ENCODE results near the gene AASDH. TPM values are rescaled to one million over a fixed set of nuclear protein-coding genes. Genes with fewer than 3 reads are reported as not detected.
"Not testable (repeated sequence)": the region's sequence is repeated elsewhere in the genome, so short reads cannot be mapped to it uniquely, and the experiment has no call there.

Gene AASDH
- total RNA-seq, 6 experiments from 2014 or later: 6.7 to 10.1 (median 8.4) TPM

DNA sequence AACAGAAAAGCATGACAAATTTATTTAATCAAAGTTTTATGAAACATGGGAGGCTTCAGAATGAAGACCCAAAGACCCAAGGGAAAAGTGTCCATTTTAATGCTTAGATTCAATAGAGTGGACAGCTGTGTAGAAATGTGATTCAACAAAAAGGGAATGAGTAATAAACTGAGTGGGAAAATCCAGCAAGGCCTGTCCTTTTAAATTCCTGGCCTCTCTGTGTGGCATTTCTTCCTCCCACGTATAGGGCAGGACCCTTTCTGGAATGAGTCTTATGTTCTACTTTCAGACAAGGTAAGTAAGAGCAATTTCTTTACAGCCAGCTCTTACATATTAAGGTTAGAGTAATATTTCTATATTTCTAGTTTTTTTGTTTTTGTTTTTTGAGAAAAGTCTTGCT is 14.5 kb downstream of the AASDH start:
- TF ChIP-seq, protein P1, sequence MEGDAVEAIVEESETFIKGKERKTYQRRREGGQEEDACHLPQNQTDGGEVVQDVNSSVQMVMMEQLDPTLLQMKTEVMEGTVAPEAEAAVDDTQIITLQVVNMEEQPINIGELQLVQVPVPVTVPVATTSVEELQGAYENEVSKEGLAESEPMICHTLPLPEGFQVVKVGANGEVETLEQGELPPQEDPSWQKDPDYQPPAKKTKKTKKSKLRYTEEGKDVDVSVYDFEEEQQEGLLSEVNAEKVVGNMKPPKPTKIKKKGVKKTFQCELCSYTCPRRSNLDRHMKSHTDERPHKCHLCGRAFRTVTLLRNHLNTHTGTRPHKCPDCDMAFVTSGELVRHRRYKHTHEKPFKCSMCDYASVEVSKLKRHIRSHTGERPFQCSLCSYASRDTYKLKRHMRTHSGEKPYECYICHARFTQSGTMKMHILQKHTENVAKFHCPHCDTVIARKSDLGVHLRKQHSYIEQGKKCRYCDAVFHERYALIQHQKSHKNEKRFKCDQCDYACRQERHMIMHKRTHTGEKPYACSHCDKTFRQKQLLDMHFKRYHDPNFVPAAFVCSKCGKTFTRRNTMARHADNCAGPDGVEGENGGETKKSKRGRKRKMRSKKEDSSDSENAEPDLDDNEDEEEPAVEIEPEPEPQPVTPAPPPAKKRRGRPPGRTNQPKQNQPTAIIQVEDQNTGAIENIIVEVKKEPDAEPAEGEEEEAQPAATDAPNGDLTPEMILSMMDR (IDR thresholded peaks at IDR 0.05): no peak
- H3K36me3 Mint-ChIP-seq (ENCODE audit: low read depth): peaks cover 14% of the 10 kb centered on the region

DNA sequence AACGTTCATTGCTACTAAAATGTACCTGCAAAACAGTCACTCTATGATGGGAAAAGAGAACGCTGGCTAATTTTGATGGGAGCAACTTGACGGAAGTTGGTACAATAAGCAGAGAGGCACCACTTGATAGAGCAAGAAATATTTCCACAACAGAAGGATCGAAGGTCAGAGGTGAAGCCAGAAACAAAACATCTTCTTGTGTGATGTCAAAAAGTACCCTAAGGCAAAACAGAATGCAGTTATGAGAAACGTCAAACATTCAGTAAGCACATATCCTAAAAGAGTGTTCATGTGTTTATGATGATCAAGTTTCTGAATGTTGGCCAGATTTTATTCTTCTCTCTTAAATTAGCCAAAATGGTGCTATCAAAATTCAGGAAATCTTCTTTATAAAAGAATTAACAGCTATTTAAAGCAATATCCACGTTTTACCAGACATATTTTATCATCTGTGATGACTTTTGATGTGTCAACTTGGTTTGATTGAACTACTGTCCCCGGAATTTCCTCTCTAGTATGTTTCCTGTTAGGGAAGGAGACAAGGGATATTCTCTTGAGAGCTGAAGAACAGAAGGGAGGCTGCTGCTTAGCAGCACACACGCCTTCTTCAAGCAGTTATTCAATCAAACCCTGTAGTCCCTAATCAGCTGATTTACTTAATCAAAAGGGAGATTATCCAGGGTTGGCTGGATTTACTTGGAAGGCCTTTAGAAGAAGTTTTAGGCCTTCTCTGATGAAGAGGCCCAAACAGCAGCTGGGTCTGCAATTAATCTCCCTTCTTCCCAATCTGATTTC is 15.7 kb downstream of the AASDH start:
- Mint-ChIP-seq H3K4me3 (no peak overlapping the region), H3K27ac (peak overlapping the region; percentile 15; the same call in 1 of the 2 replicates), H3K9me3 (no peaks in the 10 kb centered on the region), H3K36me3 (ENCODE audit: low read depth) (peaks cover 10% of the 10 kb centered on the region), H3K4me1 (ENCODE audit: low read depth) (peaks cover 12% of the 10 kb centered on the region), H3K27me3 (ENCODE audit: insufficient read depth) (no peaks in the 10 kb centered on the region)
- TF ChIP-seq, protein P1 (IDR thresholded peaks at IDR 0.05): no peak
- no peak for DNase-seq

More for the DNA sequence above, 14.5 kb downstream of the AASDH start:
- Mint-ChIP-seq H3K27me3 (ENCODE audit: insufficient read depth) (no peaks in the 10 kb centered on the region), H3K9me3 (no peaks in the 10 kb centered on the region), H3K4me1 (ENCODE audit: low read depth) (peaks cover 12% of the 10 kb centered on the region), H3K27ac (no peak overlapping the region), H3K4me3 (no peak overlapping the region)
- DNase-seq: no peak

DNA sequence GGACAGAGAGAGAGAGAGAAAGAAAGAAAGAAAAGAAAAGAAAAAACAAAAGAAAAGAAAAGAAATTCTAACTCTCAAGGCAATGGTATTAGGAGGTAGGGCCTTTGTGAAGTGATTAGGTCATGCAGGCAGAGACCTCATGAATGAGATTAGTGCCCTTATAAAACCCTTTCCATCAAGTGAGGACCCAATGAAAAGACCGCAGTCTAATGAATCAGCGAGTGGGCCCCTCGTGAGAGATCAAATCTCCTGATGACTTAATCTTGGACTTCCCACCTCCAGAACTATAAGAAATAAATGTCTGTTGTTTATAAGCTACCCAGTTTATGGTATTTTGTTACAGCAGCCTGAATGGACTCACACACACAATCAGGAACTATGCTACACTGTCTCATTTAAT is 16.9 kb downstream of the AASDH start:
- H3K9me3 Mint-ChIP-seq: no peaks in the 10 kb centered on the region
- TF ChIP-seq, protein P1 (IDR thresholded peaks at IDR 0.05): no peak
- H3K4me3 Mint-ChIP-seq: no peak overlapping the region
- peaks cover 10% of the 10 kb centered on the region for H3K36me3 Mint-ChIP-seq (ENCODE audit: low read depth)
- no peak for DNase-seq
- no peaks in the 10 kb centered on the region for H3K27me3 Mint-ChIP-seq (ENCODE audit: insufficient read depth)
- H3K4me1 Mint-ChIP-seq (ENCODE audit: low read depth): peaks cover 12% of the 10 kb centered on the region
- no peak overlapping the region for H3K27ac Mint-ChIP-seq

DNA sequence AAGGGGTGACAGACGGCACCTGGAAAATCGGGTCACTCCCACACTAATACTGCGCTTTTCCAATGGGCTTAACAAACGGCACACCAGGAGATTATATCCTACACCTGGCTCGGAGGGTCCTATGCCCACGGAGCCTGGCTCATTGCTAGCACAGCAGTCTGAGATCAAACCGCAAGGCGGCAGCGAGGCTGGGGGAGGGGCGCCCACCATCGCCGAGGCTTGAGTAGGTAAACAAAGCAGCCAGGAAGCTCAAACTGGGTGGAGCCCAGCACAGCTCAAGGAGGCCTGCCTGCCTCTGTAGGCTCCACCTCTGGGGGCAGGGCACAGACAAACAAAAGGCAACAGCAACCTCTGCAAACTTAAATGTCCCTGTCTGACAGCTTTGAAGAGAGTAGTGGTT is 24.3 kb downstream of the AASDH start:
- not testable (repeated sequence) for H3K27ac Mint-ChIP-seq; H3K4me3 Mint-ChIP-seq; H3K9me3 Mint-ChIP-seq; H3K27me3 Mint-ChIP-seq (ENCODE audit: insufficient read depth); H3K4me1 Mint-ChIP-seq (ENCODE audit: low read depth); DNase-seq
- H3K36me3 Mint-ChIP-seq (ENCODE audit: low read depth): peaks cover 13% of the 10 kb centered on the region; the same call in 1 of the 2 replicates

DNA sequence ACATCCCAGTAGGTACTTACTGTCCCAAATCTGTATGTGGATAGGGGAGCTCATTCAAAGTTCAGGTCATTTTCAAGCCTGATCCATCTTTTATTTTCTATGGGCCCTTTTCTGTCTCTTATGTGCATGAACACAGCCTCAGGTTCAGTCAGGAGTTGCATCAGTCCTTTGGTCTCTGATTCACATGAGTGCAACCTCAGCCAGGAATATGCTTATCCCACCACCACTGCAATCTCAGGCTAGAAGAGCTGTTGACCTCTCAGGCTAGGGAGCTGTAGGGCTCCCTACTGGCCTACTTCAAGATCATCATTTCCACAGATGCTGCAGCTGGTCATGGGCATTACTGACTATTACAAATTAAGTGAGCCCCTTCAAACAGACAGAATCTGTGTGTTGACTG is 27.2 kb downstream of the AASDH start:
- TF ChIP-seq, protein P1 (IDR thresholded peaks at IDR 0.05): no peak
- no peak overlapping the region for H3K27ac Mint-ChIP-seq
- no peak for DNase-seq
- no peaks in the 10 kb centered on the region for H3K27me3 Mint-ChIP-seq (ENCODE audit: insufficient read depth)
- H3K36me3 Mint-ChIP-seq (ENCODE audit: low read depth): peaks cover 12% of the 10 kb centered on the region; the same call in 1 of the 2 replicates
- peaks cover 5% of the 10 kb centered on the region for H3K9me3 Mint-ChIP-seq
- H3K4me3 Mint-ChIP-seq: no peak overlapping the region
- H3K4me1 Mint-ChIP-seq (ENCODE audit: low read depth): no peaks in the 10 kb centered on the region

DNA sequence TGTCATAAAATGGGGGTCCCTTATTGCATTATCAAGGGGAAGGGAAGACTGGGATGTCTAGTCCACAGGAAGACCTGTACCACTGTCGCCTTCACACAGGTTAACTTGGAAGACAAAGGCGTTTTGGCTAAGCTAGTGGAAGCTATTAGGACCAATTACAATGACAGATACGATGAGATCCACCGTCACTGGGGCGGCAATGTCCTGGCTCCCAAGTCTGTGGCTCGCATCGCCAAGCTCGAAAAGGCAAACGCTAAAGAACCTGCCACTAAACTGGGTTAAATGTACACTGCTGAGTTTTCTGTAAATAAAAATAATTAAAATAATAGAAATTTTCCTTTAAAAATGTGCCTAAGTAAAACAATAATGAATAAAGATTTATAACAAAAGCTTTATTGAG is 30.6 kb downstream of the AASDH start:
- H3K9me3 Mint-ChIP-seq: no peaks in the 10 kb centered on the region
- no peak for DNase-seq
- no peaks in the 10 kb centered on the region for H3K4me1 Mint-ChIP-seq (ENCODE audit: low read depth)
- no peaks in the 10 kb centered on the region for H3K36me3 Mint-ChIP-seq (ENCODE audit: low read depth)
- H3K27ac Mint-ChIP-seq: no peak overlapping the region
- TF ChIP-seq, protein P1 (IDR thresholded peaks at IDR 0.05): no peak
- H3K27me3 Mint-ChIP-seq (ENCODE audit: insufficient read depth): no peaks in the 10 kb centered on the region
- no peak overlapping the region for H3K4me3 Mint-ChIP-seq

Measured in HFFc6 (cell line).